Non-pigmented ciliary epithelial cell (primary cell): Measurements from ENCODE around the gene ADAMTS2.

Source experiments
- DNase-seq: peaks from one replicate; pipeline ENCODE4 v3.0.0-alpha.2; 2010; ENCODE audit warnings: low read depth

Gene ADAMTS2

GRCh38 chr5:179080724-179081123 is 264.5 kb downstream of the ADAMTS2 start:
- no peak for DNase-seq

GRCh38 chr5:179079165-179079987 is 265.9 kb downstream of the ADAMTS2 start:
- DNase-seq, result no peak

- DNase-seq, result no peak
Measured at GRCh38 chr5:179065703-179066102, 279.6 kb downstream of the ADAMTS2 start.

- DNase-seq, result no peak
Measured at GRCh38 chr5:179061025-179061424, 284.2 kb downstream of the ADAMTS2 start.
